Thoracic aorta (tissue), 2 donors: ENCODE measurements around the gene LRCH1. TPM values are rescaled to one million over a fixed set of nuclear protein-coding genes. Genes with fewer than 3 reads are reported as not detected.

Source experiments
- ATAC-seq: fragments of 150-250 bp; one replicate; pipeline ENCODE4 v1.8.0; 2017; ENCODE audit warnings: low read depth; ENCODE audit not compliant: insufficient number of reproducible peaks, low FRiP score
- DNase-seq: peaks from one replicate; pipeline ENCODE4 v3.0.0-alpha.2; 2020; ENCODE audit warnings: low spot score
- H3K27ac ChIP-seq, 2 donors: fragments of 200-600 bp; sonication (generic); 1 replicate in 1 of 2; 2 replicates in 1 of 2; pipeline ENCODE4 v1.5.1; 2016; ENCODE audit warnings: mild to moderate bottlenecking in 2 of 2, moderate library complexity in 2 of 2
- H3K27me3 ChIP-seq: fragments of 200-600 bp; sonication (generic); replicated peaks from 2 replicates; pipeline ENCODE4 v1.6.0; 2016; ENCODE audit warnings: mild to moderate bottlenecking; ENCODE audit not compliant: insufficient read depth
- H3K36me3 ChIP-seq: fragments of 200-600 bp; sonication (generic); one replicate; pipeline ENCODE4 v1.5.1; 2016
- H3K4me1 ChIP-seq, 2 donors: fragments of 200-600 bp; sonication (generic); 1 replicate in 1 of 2; 2 replicates in 1 of 2; pipeline versions ENCODE4 v1.5.1 to v1.6.0; 2016; ENCODE audit warnings: low read depth in 2 of 2, mild to moderate bottlenecking in 1 of 2; ENCODE audit not compliant: control insufficient read depth in 1 of 2
- H3K4me3 ChIP-seq: fragments of 200-600 bp; sonication (generic); 2 replicates; pipeline ENCODE4 v1.5.1; 2016; ENCODE audit warnings: mild to moderate bottlenecking
- H3K9me3 ChIP-seq: fragments of 200-600 bp; sonication (generic); 2 replicates; pipeline ENCODE4 v1.5.1; 2016
- CTCF ChIP-seq: fragments of 200-600 bp; sonication (generic); IDR thresholded peaks from one replicate; pipeline ENCODE4 v1.5.1; 2019; ENCODE audit warnings: antibody characterized with exemption
- total RNA-seq, 2 donors: library from RNA; depleted of rRNA; stranded (reverse); fragments of >200 nt; gene quantifications; one replicate each; pipeline versions ENCODE4 v1.1.0 to v1.2.3, GENCODE V29; 2016

LRCH1 gene
- total RNA-seq, 2 donors from 2014 or later, result 29.4 to 38.9 TPM

DNA sequence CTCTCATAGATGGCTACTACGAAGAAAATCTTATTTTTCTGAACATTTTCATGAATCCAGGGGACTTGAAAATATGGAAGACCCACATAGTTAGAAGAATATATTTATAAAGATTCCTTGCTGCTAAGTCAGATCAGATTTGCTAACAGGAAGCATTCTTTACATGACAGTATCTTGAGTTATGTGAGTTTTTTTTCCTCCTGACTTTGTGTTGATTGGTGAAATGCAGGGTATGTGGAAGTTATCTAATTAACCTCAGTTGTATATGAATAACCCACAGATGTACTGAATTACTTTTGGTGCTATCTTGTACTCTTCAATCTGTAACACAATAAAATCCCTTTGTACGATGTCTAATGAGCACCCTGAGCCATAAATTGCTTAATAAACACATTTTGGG lies 190.2 kb downstream of the LRCH1 start:
- peaks cover 33% of the 10 kb centered on the region for H3K36me3 ChIP-seq
- no peak for ATAC-seq

DNA sequence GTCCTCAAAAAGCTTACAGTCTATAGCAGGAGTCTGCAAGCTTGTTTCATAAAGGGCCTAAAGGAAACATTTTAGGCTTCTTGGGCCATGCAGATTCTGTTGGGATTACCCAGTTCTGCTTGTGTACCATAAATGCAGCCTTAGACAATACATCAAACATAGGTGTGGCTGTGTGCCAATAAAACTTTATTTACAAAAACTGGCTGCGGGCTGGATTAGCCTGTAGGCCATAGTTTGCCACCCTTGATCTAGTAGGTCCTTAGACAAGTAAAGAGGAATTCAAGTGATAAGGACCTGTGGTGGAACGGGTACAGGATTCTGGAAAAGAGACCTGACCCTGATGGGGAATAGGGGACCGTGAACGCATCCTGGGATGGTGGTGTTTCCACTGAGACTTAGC lies 192.1 kb downstream of the LRCH1 start:
- H3K9me3 ChIP-seq, result no peaks in the 10 kb centered on the region
- no peak for ATAC-seq
- no peaks in the 10 kb centered on the region for H3K27me3 ChIP-seq
- DNase-seq, result no peak
- no peak overlapping the region for H3K27ac ChIP-seq
- H3K4me1 ChIP-seq, result peaks cover 0 to 5% of the 10 kb centered on the region in 2 donors
- H3K36me3 ChIP-seq, result peaks cover 33% of the 10 kb centered on the region
- no peak for TF ChIP-seq CTCF
- H3K4me3 ChIP-seq, result no peak overlapping the region

More for the DNA sequence above, 190.2 kb downstream of the LRCH1 start:
- TF ChIP-seq CTCF, result no peak
- DNase-seq, result no peak
- Histone ChIP-seq H3K9me3 (no peaks in the 10 kb centered on the region), H3K4me1 (no peaks in the 10 kb centered on the region), H3K27me3 (no peaks in the 10 kb centered on the region), H3K27ac (no peak overlapping the region), H3K4me3 (no peak overlapping the region)

DNA sequence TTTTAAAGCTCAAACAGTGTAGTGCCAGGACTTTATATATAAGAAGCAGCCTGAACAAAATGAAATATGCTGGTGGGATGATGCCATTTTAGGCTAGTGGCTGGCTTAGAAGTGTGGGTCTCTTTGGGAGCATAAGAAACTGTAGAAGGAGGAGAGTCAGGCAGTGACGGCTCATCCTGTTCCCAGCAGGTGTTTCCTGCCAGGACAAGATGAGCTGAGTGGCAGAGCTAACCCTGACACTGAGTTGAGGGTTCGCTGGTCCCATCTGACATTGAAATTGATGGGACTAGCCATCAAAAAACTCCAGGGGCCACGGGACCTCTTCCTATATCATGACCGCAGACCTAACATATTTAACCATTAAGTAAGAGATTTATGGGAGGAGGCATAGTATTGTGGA lies 192.7 kb downstream of the LRCH1 start:
- Histone ChIP-seq H3K27me3 (no peaks in the 10 kb centered on the region), H3K36me3 (peaks cover 33% of the 10 kb centered on the region), H3K4me3 (no peak overlapping the region), H3K9me3 (no peaks in the 10 kb centered on the region), H3K27ac (no peak overlapping the region), H3K4me1 (peaks cover 0 to 8% of the 10 kb centered on the region in 2 donors)
- no peak for TF ChIP-seq CTCF
- DNase-seq (no peak), ATAC-seq (no peak)

- H3K27me3 ChIP-seq, result no peaks in the 10 kb centered on the region
- no peak overlapping the region for H3K27ac ChIP-seq
- peaks cover 23% of the 10 kb centered on the region for H3K36me3 ChIP-seq
- peaks cover 0 to 18% of the 10 kb centered on the region in 2 donors for H3K4me1 ChIP-seq
- no peaks in the 10 kb centered on the region for H3K9me3 ChIP-seq
- TF ChIP-seq CTCF, result no peak
- DNase-seq (no peak), ATAC-seq (no peak)
- no peak overlapping the region for H3K4me3 ChIP-seq
Observed at GRCh38 chr13:46747031-46747820, 194.3 kb downstream of the LRCH1 start.

GRCh38 chr13:46748300-46748699 lies 195.3 kb downstream of the LRCH1 start:
- H3K27me3 ChIP-seq, result no peaks in the 10 kb centered on the region
- H3K4me1 ChIP-seq, result peaks cover 0 to 19% of the 10 kb centered on the region in 2 donors
- no peak for TF ChIP-seq CTCF
- no peak for DNase-seq
- no peaks in the 10 kb centered on the region for H3K9me3 ChIP-seq
- no peak for ATAC-seq
- peaks cover 17% of the 10 kb centered on the region for H3K36me3 ChIP-seq
- H3K4me3 ChIP-seq, result no peak overlapping the region
- H3K27ac ChIP-seq, result no peak overlapping the region
